ENCODE data around the gene ACER1.

GRCh38 chr19:6373096-6373812, 39.8 kb upstream of the ACER1 start:
- TF ChIP-seq, protein P1, sequence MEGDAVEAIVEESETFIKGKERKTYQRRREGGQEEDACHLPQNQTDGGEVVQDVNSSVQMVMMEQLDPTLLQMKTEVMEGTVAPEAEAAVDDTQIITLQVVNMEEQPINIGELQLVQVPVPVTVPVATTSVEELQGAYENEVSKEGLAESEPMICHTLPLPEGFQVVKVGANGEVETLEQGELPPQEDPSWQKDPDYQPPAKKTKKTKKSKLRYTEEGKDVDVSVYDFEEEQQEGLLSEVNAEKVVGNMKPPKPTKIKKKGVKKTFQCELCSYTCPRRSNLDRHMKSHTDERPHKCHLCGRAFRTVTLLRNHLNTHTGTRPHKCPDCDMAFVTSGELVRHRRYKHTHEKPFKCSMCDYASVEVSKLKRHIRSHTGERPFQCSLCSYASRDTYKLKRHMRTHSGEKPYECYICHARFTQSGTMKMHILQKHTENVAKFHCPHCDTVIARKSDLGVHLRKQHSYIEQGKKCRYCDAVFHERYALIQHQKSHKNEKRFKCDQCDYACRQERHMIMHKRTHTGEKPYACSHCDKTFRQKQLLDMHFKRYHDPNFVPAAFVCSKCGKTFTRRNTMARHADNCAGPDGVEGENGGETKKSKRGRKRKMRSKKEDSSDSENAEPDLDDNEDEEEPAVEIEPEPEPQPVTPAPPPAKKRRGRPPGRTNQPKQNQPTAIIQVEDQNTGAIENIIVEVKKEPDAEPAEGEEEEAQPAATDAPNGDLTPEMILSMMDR (IDR thresholded peaks at IDR 0.05) = no peak
- TF ChIP-seq POLR2A (IDR thresholded peaks at IDR 0.05) = no peak
- no peak for TF ChIP-seq EP300 (IDR thresholded peaks at IDR 0.05)

All from tibial nerve (tissue), 4 donors.